Smooth muscle cell (in vitro differentiated cells): ENCODE results near the gene LRRC66. TPM values are rescaled to one million over a fixed set of nuclear protein-coding genes. Genes with fewer than 3 reads are reported as not detected.
A peak's percentile ranks its signal among the peaks of the same experiment; 100 is the strongest.

Experiments
- DNase-seq: peaks from one replicate; lab custom pipeline; 2025; ENCODE audit not compliant: unreplicated experiment; lab: John Stamatoyannopoulos, UW
- H2AFZ ChIP-seq: fragments of 200-600 bp; sonication (generic); 2 replicates; pipeline ENCODE4 v1.6.0; 2016; ENCODE audit warnings: antibody characterized with exemption, low read depth, mild to moderate bottlenecking
- H3F3A ChIP-seq: fragments of 200-600 bp; sonication (generic); 2 replicates; pipeline ENCODE4 v1.6.0; 2017; ENCODE audit warnings: antibody characterized with exemption, low read depth
- H3K27ac ChIP-seq: fragments of 200-600 bp; sonication (generic); 2 replicates; pipeline ENCODE4 v1.5.1; 2016; ENCODE audit warnings: low read depth, mild to moderate bottlenecking
- H3K27me3 ChIP-seq: fragments of 200-600 bp; sonication (generic); 2 replicates; pipeline ENCODE4 v1.6.1; 2016; ENCODE audit warnings: low read depth, mild to moderate bottlenecking
- H3K36me3 ChIP-seq: fragments of 200-600 bp; sonication (generic); 2 replicates; pipeline ENCODE4 v1.5.1; 2016; ENCODE audit warnings: low read depth
- H3K4me1 ChIP-seq: fragments of 200-600 bp; sonication (generic); 2 replicates; pipeline ENCODE4 v1.5.1; 2016; ENCODE audit warnings: low read depth
- H3K4me2 ChIP-seq: fragments of 200-600 bp; sonication (generic); 2 replicates; pipeline ENCODE4 v1.6.0; 2016; ENCODE audit warnings: mild to moderate bottlenecking
- H3K4me3 ChIP-seq: fragments of 200-600 bp; sonication (generic); 2 replicates; pipeline ENCODE4 v1.5.1; 2016; ENCODE audit warnings: mild to moderate bottlenecking
- H3K79me2 ChIP-seq: fragments of 200-600 bp; sonication (generic); 2 replicates; pipeline ENCODE4 v1.6.0; 2016; ENCODE audit warnings: low read depth, mild to moderate bottlenecking
- H3K9ac ChIP-seq: fragments of 200-600 bp; sonication (generic); 2 replicates; pipeline ENCODE4 v1.6.0; 2016; ENCODE audit warnings: low read depth
- H3K9me3 ChIP-seq: fragments of 200-600 bp; sonication (generic); replicated peaks from 2 replicates; pipeline ENCODE4 v1.5.1; 2016; ENCODE audit warnings: low read depth
- H4K20me1 ChIP-seq: fragments of 200-600 bp; sonication (generic); 2 replicates; pipeline ENCODE4 v1.6.0; 2016; ENCODE audit warnings: low read depth
- WGBS: methylation state at CpG from one replicate; pipeline ENCODE4 v1.1.7; 2016; ENCODE audit warnings: low lambda C conversion rate; 5-methylcytosine and 5-hydroxymethylcytosine counted together
- polyA plus RNA-seq: library from polyadenylated mRNA; unstranded; fragments of >200 nt; fragmentation: Nextera tagmentation; extraction: Ambion mirVana; gene quantifications from 2 replicates; pipeline ENCODE4 v1.2.1, GENCODE V29; 2016
- total RNA-seq: library from RNA; depleted of rRNA; stranded (reverse); fragments of >200 nt; gene quantifications from 2 replicates; pipeline ENCODE4 v1.2.3, GENCODE V29; 2014
- TF ChIP-seq, protein P1 (sequence below): fragments of 200-600 bp; sonication (generic); IDR thresholded peaks from 2 replicates; pipeline ENCODE4 v1.5.1; 2017; ENCODE audit warnings: borderline replicate concordance, mild to moderate bottlenecking, antibody characterized with exemption; ENCODE audit not compliant: insufficient read depth, poor library complexity, severe bottlenecking

Gene LRRC66
- total and polyA plus RNA-seq, 2 experiments from 2014 or later = 0.45 to 0.46 TPM

DNA sequence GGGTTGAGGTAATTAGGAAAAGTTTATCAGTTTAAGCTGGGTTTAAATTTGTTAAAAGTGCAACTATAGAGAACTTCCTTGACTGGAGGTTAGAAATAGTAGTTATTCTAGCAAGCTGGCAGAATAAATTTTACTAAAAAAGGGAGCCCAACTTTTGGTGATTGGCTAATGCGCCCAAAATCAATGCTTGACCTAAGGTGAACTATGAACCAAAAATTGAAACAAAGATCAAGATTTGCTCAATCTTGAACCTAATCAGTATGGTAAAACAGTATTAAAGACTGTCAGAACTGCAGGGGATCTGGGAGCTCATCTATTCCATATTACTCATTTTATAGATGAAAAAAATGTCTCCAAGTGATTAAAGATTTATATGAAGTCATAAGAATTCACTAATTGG lies 24.9 kb upstream of the LRRC66 start:
- no peaks in the 10 kb centered on the region for H3F3A ChIP-seq
- no peaks in the 10 kb centered on the region for H4K20me1 ChIP-seq
- TF ChIP-seq, protein P1, sequence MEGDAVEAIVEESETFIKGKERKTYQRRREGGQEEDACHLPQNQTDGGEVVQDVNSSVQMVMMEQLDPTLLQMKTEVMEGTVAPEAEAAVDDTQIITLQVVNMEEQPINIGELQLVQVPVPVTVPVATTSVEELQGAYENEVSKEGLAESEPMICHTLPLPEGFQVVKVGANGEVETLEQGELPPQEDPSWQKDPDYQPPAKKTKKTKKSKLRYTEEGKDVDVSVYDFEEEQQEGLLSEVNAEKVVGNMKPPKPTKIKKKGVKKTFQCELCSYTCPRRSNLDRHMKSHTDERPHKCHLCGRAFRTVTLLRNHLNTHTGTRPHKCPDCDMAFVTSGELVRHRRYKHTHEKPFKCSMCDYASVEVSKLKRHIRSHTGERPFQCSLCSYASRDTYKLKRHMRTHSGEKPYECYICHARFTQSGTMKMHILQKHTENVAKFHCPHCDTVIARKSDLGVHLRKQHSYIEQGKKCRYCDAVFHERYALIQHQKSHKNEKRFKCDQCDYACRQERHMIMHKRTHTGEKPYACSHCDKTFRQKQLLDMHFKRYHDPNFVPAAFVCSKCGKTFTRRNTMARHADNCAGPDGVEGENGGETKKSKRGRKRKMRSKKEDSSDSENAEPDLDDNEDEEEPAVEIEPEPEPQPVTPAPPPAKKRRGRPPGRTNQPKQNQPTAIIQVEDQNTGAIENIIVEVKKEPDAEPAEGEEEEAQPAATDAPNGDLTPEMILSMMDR = no peak
- H3K9ac ChIP-seq = no peak overlapping the region
- H3K4me3 ChIP-seq = no peak overlapping the region
- H3K27ac ChIP-seq = no peak overlapping the region
- H2AFZ ChIP-seq = no peak overlapping the region
- 92% methylated on average over 1 of the region's 1 CpG for WGBS
- peaks cover 14% of the 10 kb centered on the region for H3K27me3 ChIP-seq
- no peaks in the 10 kb centered on the region for H3K4me1 ChIP-seq
- no peaks in the 10 kb centered on the region for H3K36me3 ChIP-seq
- no peak overlapping the region for H3K4me2 ChIP-seq
- no peak for DNase-seq
- H3K9me3 ChIP-seq = no peaks in the 10 kb centered on the region
- H3K79me2 ChIP-seq = no peaks in the 10 kb centered on the region

DNA sequence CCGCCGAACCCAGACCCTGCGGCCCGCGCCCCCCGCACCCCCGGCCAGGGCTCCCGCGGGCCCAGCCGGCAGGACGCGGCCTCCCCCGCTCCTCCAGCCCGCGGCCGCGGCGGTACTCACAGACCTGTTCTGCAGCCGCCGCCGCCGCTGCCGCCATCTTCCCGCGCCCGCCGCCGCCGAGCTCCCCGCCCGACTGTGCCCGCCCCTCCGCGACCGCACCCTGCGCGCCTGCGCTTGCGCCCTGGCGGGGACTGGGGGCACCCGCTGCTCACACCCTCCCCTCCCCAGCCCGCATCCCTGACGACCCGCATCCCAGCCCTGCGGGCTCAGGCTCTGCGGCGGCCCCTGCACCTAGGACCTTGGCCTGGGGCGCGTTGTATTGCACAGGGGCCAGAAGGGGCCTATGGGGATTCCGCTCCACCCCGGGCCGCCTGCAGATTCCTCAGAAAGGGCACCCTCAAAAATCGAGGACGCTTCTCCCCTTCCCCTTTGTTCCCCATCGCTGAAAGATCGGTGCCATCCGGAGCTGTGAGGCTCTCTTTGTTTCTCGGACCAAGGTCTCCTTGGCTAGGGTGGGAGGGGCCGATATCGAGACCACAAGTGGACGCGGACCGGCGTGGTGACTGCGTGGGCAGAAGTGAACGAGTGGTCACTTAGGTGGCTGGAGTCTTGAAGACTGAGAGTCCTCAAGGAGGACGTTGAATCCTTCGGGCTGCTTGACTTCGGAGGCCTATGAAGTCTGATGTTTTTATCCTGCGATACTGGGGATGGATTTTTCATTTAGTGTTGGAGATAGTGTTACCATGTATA lies 18.1 kb upstream of the LRRC66 start, which contains the start of gene SGCB:
SGCB (minus strand) TSS at position 197 of the 810 bp plus-strand sequence; CDS start at position 157, 40 bp downstream.
- Histone ChIP-seq H3K4me3 (peak within 1 kb of the TSS; percentile 82), H3K79me2 (peaks cover 42% of the 10 kb centered on the region), H3K27me3 (peaks cover 14% of the 10 kb centered on the region), H3K9me3 (no peaks in the 10 kb centered on the region), H2AFZ (peak within 1 kb of the TSS; percentile 100), H3F3A (no peaks in the 10 kb centered on the region), H4K20me1 (peaks cover 28% of the 10 kb centered on the region), H3K36me3 (no peaks in the 10 kb centered on the region), H3K27ac (no peak within 1 kb of the TSS), H3K4me1 (peaks cover 21% of the 10 kb centered on the region), H3K4me2 (peak within 1 kb of the TSS; percentile 97), H3K9ac (peak within 1 kb of the TSS; percentile 65)
- TF ChIP-seq, protein P1 = no peak
- 8% methylated on average over 39 of the region's 70 CpGs for WGBS
- peak; percentile 34 for DNase-seq

DNA sequence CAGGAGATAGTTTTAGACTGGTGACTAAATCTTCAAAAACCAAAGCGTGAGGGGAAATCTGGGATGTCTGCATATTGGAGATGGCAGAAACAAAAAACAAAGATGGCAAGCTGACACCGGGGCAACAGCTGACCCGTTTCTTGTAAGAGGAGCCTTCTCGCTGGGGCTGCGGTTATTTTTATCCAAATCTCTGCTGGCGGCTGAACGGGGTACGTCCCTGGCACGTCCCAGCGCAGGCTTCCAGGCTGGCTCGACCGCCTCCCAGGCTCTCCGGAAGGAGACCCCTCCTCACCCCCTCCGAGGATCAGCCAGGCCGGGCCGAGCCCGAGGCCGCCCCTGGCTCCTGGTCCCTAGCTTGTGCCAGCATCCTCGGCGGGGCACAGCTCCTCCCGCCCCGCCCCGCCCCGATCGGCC lies 17.5 kb upstream of the LRRC66 start:
- peak overlapping the region; percentile 65 for H3K9ac ChIP-seq
- peaks cover 34% of the 10 kb centered on the region for H4K20me1 ChIP-seq
- peaks cover 14% of the 10 kb centered on the region for H3K27me3 ChIP-seq
- 2% methylated on average over 18 of the region's 25 CpGs for WGBS
- H2AFZ ChIP-seq = peak overlapping the region; percentile 87
- no peaks in the 10 kb centered on the region for H3K9me3 ChIP-seq
- H3K4me3 ChIP-seq = peak overlapping the region; percentile 82
- H3K27ac ChIP-seq = no peak overlapping the region
- DNase-seq = peak; percentile 28
- H3K4me1 ChIP-seq = peaks cover 21% of the 10 kb centered on the region
- no peaks in the 10 kb centered on the region for H3K36me3 ChIP-seq
- peaks cover 48% of the 10 kb centered on the region for H3K79me2 ChIP-seq
- H3K4me2 ChIP-seq = peak overlapping the region; percentile 97
- TF ChIP-seq, protein P1 = no peak
- no peaks in the 10 kb centered on the region for H3F3A ChIP-seq
